HG02571 (cell line): ENCODE results near the gene MUC6.
"Not testable (repeated sequence)": the region's sequence is repeated elsewhere in the genome, so short reads cannot be mapped to it uniquely, and the experiment has no call there.

ENCODE experiments used
- ATAC-seq: cut with Tn5 transposase; IDR thresholded peaks from one replicate; pipeline ENCODE4 v1.9.1; 2021; ENCODE audit warnings: mild to moderate bottlenecking, moderate library complexity; ENCODE audit not compliant: unreplicated experiment

Gene MUC6

GRCh38 chr11:991711-992307, 44.7 kb downstream of the MUC6 start:
- no peak for ATAC-seq

- ATAC-seq = no peak
Observed at GRCh38 chr11:991034-991433, 45.5 kb downstream of the MUC6 start.

GRCh38 chr11:990101-990500, 46.4 kb downstream of the MUC6 start:
- ATAC-seq = no peak

- ATAC-seq = no peak
Observed at GRCh38 chr11:987671-988070, 48.8 kb downstream of the MUC6 start.

- no peak for ATAC-seq
Observed at GRCh38 chr11:986952-987305, 49.6 kb downstream of the MUC6 start.

- ATAC-seq = no peak
Observed at GRCh38 chr11:986270-986951, 50.1 kb downstream of the MUC6 start.

GRCh38 chr11:985848-986247, 50.7 kb downstream of the MUC6 start:
- ATAC-seq = no peak

- ATAC-seq = no peak
Observed at GRCh38 chr11:985406-985805, 51.1 kb downstream of the MUC6 start.

- ATAC-seq = no peak
Observed at GRCh38 chr11:984546-984945, 52.0 kb downstream of the MUC6 start.

- no peak for ATAC-seq
Observed at GRCh38 chr11:981764-982163, 54.8 kb downstream of the MUC6 start.

- ATAC-seq = no peak
Observed at GRCh38 chr11:980438-981357, 55.8 kb downstream of the MUC6 start.

GRCh38 chr11:978781-979180, 57.7 kb downstream of the MUC6 start:
- no peak for ATAC-seq

GRCh38 chr11:977830-978720, 58.4 kb downstream of the MUC6 start:
- no peak for ATAC-seq

- ATAC-seq = no peak
Observed at GRCh38 chr11:976431-977160, 59.9 kb downstream of the MUC6 start.

- ATAC-seq = no peak
Observed at GRCh38 chr11:975827-976226, 60.7 kb downstream of the MUC6 start.

GRCh38 chr11:975376-975775, 61.1 kb downstream of the MUC6 start:
- not testable (repeated sequence) for ATAC-seq

- ATAC-seq = no peak
Observed at GRCh38 chr11:973237-973636, 63.3 kb downstream of the MUC6 start.

- ATAC-seq = no peak
Observed at GRCh38 chr11:972523-973211, 63.9 kb downstream of the MUC6 start.

- no peak for ATAC-seq
Observed at GRCh38 chr11:971731-972365, 64.7 kb downstream of the MUC6 start.
